Hematopoietic multipotent progenitor cell (in vitro differentiated cells): ENCODE data around the gene ZNF239. TPM values are rescaled to one million over a fixed set of nuclear protein-coding genes. Genes with fewer than 3 reads are reported as not detected.
"Not testable (repeated sequence)": the region's sequence is repeated elsewhere in the genome, so short reads cannot be mapped to it uniquely, and the experiment has no call there.

Experiments used
- DNase-seq, 3 donors: peaks; one replicate each; pipeline ENCODE4 v3.0.0-alpha.2; 2011 to 2015; ENCODE audit warnings: low read depth in 2 of 3, low spot score in 2 of 3
- total RNA-seq: library from RNA; depleted of rRNA; stranded (reverse); fragments of >200 nt; gene quantifications from one replicate; pipeline ENCODE4 v1.2.3, GENCODE V29; 2012

ZNF239 gene
- total RNA-seq, 1 donor: 1.1 TPM

DNA sequence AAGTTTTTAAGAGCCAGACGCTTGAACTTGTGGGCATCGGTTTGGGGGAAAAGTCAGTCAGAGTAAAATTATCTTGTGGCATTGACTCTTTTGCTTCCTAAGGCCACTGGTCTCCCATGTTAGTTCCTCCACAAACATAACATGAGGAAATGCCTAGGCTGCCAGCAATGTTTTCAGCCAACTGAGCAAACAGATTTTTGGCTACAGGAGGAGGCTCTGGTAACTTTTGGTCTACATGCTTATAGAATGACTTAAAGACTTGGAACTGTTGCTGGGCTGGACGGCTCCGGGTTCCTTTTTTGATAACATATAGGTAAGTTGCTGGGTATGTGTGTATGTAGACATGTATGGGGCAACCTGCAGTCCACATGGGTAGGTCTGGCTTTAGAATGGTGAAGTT is 9.6 kb upstream of the ZNF239 start:
- DNase-seq: no peak

DNA sequence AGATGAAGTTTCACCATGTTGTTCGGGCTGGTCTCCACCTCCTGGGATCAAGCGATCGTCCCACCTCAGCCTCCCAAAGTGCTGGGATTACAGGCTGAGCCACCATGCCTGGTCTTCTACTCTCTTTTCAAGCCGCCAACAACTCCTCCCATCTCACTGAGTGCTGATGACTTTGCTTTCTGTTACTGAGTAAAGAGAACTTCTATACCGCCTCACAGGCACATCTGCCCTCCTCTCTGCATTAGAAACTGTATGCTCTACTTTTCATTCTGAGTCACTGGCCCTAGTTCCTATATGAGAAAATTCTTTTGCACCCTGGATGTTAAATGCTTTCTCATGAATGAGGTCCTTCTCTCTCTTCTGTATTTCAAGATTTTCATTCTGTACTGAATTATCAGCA is 2.2 kb upstream of the ZNF239 start:
- no peak for DNase-seq

DNA sequence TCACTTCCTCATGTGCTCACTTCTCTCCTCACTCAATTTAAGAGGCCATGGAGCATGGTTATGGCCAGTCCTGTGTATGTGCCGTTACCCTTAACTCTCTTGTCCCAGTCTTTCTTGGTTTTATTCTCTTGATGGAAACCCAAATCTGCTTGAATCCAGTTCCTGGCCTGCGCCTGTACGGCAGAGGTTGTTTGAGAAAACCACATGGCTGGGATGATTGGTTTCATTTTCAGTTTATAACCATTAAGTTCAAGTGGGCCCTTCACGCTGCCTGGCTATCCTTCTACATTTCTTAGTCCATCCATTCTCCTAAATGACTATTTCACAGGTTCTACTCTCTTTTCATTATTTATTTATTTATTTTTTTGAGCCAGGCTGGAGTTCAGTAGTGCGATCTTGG is 1.6 kb upstream of the ZNF239 start:
- DNase-seq: peak in 1 of 3 donors; percentile 10

DNA sequence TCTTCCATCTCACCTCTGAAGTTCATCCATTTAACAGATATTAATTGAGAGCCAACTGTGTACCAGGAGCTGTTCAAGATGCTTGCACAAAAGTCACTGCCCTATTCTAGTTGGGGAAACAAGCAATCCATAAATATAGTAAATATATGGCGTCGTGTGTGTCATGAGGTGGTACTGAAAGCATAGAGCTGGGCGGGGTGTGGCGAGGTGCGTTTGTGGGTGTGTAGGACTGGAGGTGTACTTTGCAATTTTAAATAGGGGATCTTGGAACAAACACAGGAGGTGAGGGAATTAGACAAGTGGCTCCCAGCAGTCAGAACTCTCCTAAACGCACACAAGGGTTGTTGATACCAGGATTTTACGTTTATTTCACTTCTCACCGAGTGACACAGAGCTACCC is 490 bp upstream of the ZNF239 start:
- DNase-seq: no peak

DNA sequence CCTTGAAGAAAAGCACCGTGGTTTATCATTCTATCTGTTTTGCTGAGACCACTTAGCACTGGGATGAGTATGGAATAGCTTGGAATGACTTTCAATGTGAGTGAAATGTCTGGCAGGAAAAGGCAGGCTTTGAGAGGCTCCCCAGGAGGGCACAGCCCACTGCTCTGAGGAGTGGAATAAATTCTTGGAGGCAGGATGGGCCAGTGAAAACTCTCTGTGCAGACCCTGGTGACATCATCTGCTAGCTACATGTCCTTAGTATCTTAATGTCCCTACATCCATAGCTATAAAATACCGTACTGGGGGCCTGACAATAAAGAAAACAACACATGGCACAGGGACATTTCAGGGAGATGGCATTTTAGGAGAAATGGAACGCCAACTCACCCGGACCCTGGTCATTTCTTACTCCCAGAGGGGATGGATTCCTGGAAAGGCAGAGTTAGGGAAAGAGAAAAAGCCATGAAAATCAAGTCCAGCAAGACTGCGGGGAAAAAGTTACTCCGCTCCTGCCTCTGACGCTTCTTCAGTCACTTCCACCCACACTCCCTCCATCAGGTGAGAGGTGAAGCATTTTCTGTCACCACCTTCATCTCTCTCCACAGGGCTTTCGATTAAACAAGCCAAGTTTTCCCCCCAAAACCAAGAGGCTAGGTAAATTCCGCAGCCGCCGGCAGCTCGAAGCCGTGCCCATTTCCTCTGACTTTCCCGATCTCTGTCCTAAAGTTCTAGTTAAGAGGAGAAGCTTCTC is 991 bp downstream of the ZNF239 start:
- no peak for DNase-seq

DNA sequence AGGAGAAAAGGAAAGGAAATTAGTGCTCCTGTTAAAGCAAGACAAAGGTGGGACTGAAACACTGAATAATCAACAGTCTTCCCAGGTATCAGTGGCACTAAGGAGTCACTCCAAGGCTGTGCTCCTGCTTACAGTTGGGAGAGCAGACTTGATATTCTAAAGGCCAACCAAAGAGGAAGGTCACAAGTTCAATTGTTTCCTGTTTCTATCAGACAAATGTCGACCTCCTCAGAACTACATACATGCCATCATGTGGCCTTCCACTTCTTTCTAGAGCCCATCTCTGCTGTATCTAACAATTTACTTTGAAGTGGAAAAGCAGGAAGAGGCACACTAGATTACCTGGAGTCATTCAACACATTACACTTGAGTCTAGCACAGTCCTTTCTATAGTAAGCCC is 3.4 kb downstream of the ZNF239 start:
- DNase-seq: no peak

DNA sequence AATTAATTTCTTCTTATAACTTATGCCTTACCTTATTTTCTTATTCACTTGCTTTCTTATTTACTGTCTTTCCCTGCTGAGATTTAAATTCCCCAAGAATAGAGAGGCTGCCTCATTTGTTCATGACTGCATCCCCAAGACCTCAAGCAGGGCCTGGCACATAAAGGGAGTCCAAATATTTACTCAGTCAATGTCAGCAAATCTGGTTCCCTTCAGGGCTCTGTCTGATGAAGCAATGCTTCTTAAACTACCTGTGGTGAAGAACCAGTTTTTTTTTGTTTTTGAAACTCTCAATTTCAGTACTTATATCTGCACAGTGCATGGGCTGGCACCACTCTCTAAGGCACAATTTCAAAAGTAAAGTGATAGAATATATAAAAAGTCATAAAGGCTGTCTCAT is 4.7 kb downstream of the ZNF239 start:
- no peak for DNase-seq

DNA sequence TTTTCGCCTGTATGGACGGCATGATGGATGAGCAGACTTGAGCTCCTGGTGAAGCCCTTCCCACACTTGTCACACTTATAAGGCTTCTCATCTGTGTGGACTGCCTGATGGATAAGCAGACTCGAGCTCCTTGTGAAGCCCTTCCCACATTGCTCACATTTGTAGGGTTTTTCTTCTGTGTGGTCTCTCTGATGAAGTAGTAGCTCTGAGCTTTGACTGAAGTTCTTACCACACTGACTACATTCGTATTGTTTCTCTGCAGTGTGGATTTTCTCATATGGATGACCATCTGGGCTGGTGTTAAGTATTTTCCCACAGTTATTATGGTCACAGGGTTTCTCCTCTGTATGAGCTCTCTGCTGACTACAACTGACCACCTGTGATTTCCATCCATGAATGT is 17.2 kb downstream of the ZNF239 start:
- DNase-seq: no peak

DNA sequence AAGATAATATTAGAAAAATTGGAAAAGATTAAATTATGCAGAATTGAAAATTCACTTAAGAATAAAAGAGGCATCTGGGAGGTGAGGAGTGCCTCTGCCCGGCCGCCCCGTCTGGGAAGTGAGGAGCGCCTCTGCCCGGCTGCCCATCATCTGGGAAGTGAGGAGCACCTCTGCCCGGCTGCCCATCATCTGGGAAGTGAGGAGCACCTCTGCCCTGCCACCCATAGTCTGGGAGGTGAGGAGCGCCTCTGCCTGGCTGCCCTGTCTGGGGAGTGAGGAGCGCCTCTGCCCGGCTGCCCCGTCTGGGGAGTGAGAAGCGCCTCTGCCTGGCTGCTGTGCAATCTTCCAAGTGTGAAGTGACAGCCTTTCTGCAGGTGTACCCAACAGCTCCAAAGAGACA is 30.7 kb downstream of the ZNF239 start:
- not testable (repeated sequence) for DNase-seq

DNA sequence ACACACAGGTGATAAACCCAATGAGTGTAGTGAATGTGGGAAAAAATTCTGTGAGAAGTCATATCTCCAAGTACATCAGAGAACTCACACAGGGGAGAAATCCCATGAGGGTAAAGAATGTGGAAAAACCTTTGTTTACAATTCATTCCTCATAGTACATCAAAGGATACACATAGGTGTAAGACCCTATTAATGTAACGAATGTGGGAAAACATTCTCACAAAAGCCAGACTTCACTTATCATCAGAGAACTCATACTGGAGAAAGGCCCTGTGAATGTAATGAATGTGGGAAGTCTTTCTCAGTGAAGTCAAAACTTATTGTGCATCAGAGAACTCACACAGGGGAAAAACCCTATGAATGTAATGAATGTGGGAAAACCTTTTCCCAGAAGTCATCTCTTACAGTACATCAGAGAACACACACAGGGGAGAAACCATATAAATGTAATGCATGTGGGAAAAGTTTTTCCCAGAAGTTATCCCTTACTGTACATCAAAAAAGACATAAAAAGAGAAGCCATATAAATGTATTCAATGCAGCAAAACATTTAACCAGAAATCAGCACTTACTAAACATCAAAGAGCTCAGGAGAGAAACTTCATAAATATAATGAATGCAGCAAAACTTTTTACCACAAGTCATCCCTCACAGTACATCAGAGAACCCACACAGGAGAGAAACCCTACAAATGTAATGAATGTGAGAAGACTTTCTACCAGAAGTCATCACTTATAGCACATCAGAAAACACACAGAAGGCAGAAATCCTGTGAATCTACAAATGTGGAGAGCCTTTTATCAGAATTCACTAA is 49.8 kb downstream of the ZNF239 start:
- DNase-seq: peak in 1 of 3 donors; percentile 1

Other genes with a start within 250 kb of the ZNF239 start
- not detected for gene FXYD4, start 203.0 kb downstream of the ZNF239 start, total RNA-seq
- gene HNRNPF, start 165.4 kb downstream of the ZNF239 start, total RNA-seq: 235 TPM
- gene ZNF487, start 137.5 kb downstream of the ZNF239 start, total RNA-seq: 9.7 TPM
- gene ZNF485, start 31.8 kb upstream of the ZNF239 start, total RNA-seq: 6.7 TPM
- 13.5 TPM for gene ZNF32, start 74.3 kb upstream of the ZNF239 start, total RNA-seq